Tibial nerve (tissue), 4 donors: ENCODE measurements around the gene YOD1. TPM values are rescaled to one million over a fixed set of nuclear protein-coding genes. Genes with fewer than 3 reads are reported as not detected.
A peak's percentile ranks its signal among the peaks of the same experiment; 100 is the strongest.

Source experiments
- DNase-seq, 2 donors: peaks; one replicate each; pipeline ENCODE4 v3.0.0-alpha.2; 2019; ENCODE audit warnings: low spot score in 2 of 2
- H3K27ac ChIP-seq, 4 donors: fragments of 200-600 bp; sonication (generic) in 3 of 4; one replicate each; pipeline ENCODE4 v1.5.1; 2017 to 2019; ENCODE audit warnings: mild to moderate bottlenecking in 1 of 4
- H3K27me3 ChIP-seq, 2 donors: fragments of 200-600 bp; sonication (generic) in 1 of 2; one replicate each; pipeline versions ENCODE4 v1.5.1 to v1.6.0; 2017 to 2019
- H3K36me3 ChIP-seq, 3 donors: fragments of 200-600 bp; sonication (generic); one replicate each; pipeline ENCODE4 v1.5.1; 2018 to 2019
- H3K4me1 ChIP-seq, 4 donors: fragments of 200-600 bp; sonication (generic) in 3 of 4; one replicate each; pipeline ENCODE4 v1.5.1; 2017 to 2019
- H3K4me3 ChIP-seq, 4 donors: fragments of 200-600 bp; sonication (generic) in 3 of 4; one replicate each; pipeline ENCODE4 v1.5.1; 2017 to 2019; ENCODE audit warnings: mild to moderate bottlenecking in 1 of 4, moderate library complexity in 1 of 4
- H3K9me3 ChIP-seq, 4 donors: fragments of 200-600 bp; sonication (generic) in 3 of 4; one replicate each; pipeline ENCODE4 v1.5.1; 2017 to 2019
- EP300 ChIP-seq, 2 donors: sonication (generic); formaldehyde crosslinking; IDR thresholded peaks; one replicate each; pipeline ENCODE4 v1.6.1; 2017; ENCODE audit warnings: antibody characterized with exemption in 2 of 2, mild to moderate bottlenecking in 1 of 2
- POLR2A ChIP-seq, 2 donors: fragments of 450-650 bp; IDR thresholded peaks; one replicate each; pipeline ENCODE4 v1.6.1; 2017; ENCODE audit warnings: antibody characterized with exemption in 2 of 2, mild to moderate bottlenecking in 2 of 2, moderate library complexity in 2 of 2
- WGBS, 2 donors: methylation state at CpG; one replicate each; pipeline ENCODE4 v1.1.5; 2018; 5-methylcytosine and 5-hydroxymethylcytosine counted together
- total RNA-seq, 4 donors: library from RNA; depleted of rRNA; stranded (reverse); fragments of >200 nt; gene quantifications; one replicate each; pipeline ENCODE4 v1.1.0, GENCODE V29; 2016
- TF ChIP-seq, protein P1 (sequence below), 5 experiments: fragments of 200-600 bp in 3 of 5; fragments of 450-650 bp in 2 of 5; sonication (generic) in 3 of 5; IDR thresholded peaks; one replicate each; pipeline ENCODE4 v1.5.1; 2016 to 2019; ENCODE audit warnings: antibody characterized with exemption in 5 of 5, mild to moderate bottlenecking in 3 of 5, moderate library complexity in 2 of 5

YOD1 gene
- total RNA-seq, 4 donors from 2014 or later, result 6.9 to 11.8 (median 10.7) TPM

DNA sequence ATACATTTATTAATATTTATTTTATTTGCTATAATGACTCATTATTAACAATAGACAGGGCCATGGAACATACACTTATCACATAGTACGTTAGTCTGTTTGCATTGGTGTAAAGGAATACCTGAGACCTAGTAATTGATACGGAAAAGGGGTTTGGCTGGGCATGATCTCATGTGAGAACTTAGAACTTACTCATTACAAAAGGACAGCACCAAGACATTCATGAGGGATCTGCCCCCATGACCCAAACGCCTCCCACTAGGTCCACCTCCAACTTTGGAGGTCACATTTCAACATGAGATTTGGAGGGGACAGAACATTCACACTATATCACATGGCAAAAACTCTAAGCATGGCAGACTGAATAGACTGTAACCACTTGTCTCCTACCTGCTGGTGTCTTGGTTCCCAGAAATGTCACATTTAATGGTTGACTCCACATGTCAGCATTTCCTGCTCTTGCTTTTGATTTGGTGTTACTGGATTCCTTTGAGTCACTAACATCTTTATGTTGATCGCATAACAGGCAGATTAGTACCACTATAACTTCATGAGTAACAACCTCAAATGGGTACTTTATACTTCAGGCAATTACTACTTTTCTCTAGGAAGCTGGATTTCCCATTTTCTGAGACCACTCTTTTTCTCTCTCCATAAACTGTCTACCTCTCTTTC, 15.0 kb downstream of the YOD1 start:
- Histone ChIP-seq H3K9me3 (no peaks in the 10 kb centered on the region), H3K4me1 (peaks cover 0 to 13% (median 0%) of the 10 kb centered on the region in 4 donors), H3K27ac (no peak overlapping the region), H3K27me3 (peaks cover 0 to 5% of the 10 kb centered on the region in 2 donors), H3K36me3 (no peaks in the 10 kb centered on the region), H3K4me3 (no peak overlapping the region)
- WGBS, 2 donors, result 78 to 85% methylated on average over 4 of the region's 4 CpGs
- no peak for DNase-seq
- TF ChIP-seq POLR2A (IDR thresholded peaks at IDR 0.05), result no peak
- TF ChIP-seq, protein P1, sequence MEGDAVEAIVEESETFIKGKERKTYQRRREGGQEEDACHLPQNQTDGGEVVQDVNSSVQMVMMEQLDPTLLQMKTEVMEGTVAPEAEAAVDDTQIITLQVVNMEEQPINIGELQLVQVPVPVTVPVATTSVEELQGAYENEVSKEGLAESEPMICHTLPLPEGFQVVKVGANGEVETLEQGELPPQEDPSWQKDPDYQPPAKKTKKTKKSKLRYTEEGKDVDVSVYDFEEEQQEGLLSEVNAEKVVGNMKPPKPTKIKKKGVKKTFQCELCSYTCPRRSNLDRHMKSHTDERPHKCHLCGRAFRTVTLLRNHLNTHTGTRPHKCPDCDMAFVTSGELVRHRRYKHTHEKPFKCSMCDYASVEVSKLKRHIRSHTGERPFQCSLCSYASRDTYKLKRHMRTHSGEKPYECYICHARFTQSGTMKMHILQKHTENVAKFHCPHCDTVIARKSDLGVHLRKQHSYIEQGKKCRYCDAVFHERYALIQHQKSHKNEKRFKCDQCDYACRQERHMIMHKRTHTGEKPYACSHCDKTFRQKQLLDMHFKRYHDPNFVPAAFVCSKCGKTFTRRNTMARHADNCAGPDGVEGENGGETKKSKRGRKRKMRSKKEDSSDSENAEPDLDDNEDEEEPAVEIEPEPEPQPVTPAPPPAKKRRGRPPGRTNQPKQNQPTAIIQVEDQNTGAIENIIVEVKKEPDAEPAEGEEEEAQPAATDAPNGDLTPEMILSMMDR (IDR thresholded peaks at IDR 0.05), result no peak
- no peak for TF ChIP-seq EP300 (IDR thresholded peaks at IDR 0.05)

DNA sequence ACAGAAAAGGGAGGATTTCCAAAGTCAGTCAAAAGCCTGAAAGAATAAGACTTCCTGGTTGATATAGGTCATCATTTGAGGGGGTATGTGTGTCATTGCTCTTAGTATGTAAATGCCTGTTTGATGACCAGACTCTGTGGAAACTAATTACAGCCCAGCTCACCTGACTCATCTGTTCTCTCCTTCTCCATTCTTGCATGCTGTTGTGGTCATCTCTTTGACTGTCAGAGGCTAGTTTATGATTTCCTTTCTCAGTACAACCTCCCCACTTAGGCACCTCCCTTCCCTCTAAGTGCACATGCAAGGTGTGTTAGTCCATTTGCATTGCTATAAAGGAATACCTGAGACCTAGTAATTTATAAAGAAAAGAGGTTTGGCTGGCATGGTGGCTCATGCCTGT, 16.0 kb downstream of the YOD1 start:
- no peak for TF ChIP-seq EP300 (IDR thresholded peaks at IDR 0.05)
- no peak for TF ChIP-seq POLR2A (IDR thresholded peaks at IDR 0.05)
- TF ChIP-seq, protein P1 (IDR thresholded peaks at IDR 0.05), result no peak
- DNase-seq, result no peak
- Histone ChIP-seq H3K4me1 (peaks cover 0 to 5% (median 0%) of the 10 kb centered on the region in 4 donors), H3K27me3 (peaks cover 0 to 5% of the 10 kb centered on the region in 2 donors), H3K36me3 (no peaks in the 10 kb centered on the region), H3K27ac (no peak overlapping the region), H3K4me3 (no peak overlapping the region), H3K9me3 (no peaks in the 10 kb centered on the region)

DNA sequence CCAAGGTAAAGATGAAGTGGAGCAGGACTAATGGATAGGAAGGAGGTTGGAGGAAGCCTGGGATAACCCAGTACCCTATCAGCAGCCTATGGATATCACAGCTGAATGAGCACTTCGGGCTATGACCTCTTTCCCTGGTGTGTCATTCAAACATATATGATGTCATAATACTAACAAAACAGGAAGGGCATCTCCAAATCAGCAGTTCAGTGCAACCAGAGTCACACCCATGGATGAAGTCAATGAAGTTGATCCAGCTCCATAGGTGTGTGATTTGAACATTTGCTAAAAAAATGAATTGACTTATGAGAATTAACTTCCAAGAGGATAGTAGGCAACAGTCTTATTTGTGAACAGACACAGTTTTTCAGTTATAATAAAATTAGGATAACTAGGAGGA, 16.8 kb downstream of the YOD1 start:
- TF ChIP-seq POLR2A (IDR thresholded peaks at IDR 0.05), result no peak
- TF ChIP-seq EP300 (IDR thresholded peaks at IDR 0.05), result no peak
- H3K4me1 ChIP-seq, result no peaks in the 10 kb centered on the region
- H3K36me3 ChIP-seq, result no peaks in the 10 kb centered on the region
- no peaks in the 10 kb centered on the region for H3K9me3 ChIP-seq
- peaks cover 0 to 5% of the 10 kb centered on the region in 2 donors for H3K27me3 ChIP-seq
- DNase-seq, result no peak
- 46 to 79% methylated on average over 1 of the region's 1 CpG for WGBS, 2 donors
- H3K27ac ChIP-seq, result no peak overlapping the region
- H3K4me3 ChIP-seq, result no peak overlapping the region

DNA sequence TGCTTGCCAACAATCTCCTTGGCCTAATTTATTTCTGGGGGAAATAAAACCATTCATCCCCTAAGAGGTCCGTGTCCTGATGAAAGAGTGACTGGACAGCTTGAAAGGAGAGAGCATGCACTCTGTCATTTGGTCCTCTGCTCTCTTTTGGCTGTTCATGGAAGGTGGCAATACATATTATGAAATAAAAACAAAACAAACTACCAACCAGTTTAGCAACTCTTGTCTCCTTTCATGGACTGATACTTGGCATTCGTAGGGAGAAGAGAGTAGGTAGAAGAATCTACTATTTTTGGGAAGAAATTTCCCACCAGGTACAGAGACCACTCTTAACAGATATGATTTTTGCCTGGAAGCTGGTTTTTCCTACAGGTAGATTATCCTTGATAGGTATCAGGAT, 17.7 kb downstream of the YOD1 start:
- Histone ChIP-seq H3K27ac (no peak overlapping the region), H3K4me3 (no peak overlapping the region), H3K27me3 (peaks cover 0 to 5% of the 10 kb centered on the region in 2 donors), H3K9me3 (no peaks in the 10 kb centered on the region), H3K36me3 (no peaks in the 10 kb centered on the region), H3K4me1 (no peaks in the 10 kb centered on the region)
- 64 to 70% methylated on average over 2 of the region's 2 CpGs for WGBS, 2 donors
- no peak for DNase-seq
- TF ChIP-seq EP300 (IDR thresholded peaks at IDR 0.05) (no peak), POLR2A (IDR thresholded peaks at IDR 0.05) (no peak)
- TF ChIP-seq, protein P1 (IDR thresholded peaks at IDR 0.05), result no peak

DNA sequence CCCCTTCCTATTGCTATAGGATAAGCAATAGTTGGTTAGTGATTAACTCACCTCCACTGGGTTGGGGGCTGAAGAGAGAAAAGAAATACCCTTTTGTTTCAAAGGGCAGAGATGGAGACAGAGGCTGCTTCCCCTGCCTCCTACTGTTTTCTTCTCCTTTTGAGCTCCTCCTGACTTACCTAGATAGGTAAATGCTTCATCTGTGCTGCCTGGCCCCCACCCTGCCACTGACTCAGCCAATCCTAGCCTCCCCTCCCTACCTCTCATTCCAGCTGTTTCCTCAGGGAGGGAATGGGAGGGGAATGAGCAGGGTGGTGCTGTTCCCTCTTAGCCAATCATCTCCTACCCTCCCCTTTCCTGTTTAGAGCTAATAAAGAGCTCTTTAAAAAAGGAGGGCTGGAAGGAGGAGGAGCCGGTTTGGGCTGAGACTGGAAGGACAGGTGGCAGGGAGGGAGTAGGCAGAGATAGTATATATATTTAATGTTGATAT, 18.4 kb downstream of the YOD1 start, which contains the start of gene C1orf116:
Gene C1orf116 (minus strand): TSS at position 229 of the 490 bp plus-strand sequence. CDS start 5,158 bp downstream, outside the sequence.
- TF ChIP-seq POLR2A (IDR thresholded peaks at IDR 0.05), result no peak
- no peak for TF ChIP-seq EP300 (IDR thresholded peaks at IDR 0.05)
- TF ChIP-seq, protein P1 (IDR thresholded peaks at IDR 0.05), result no peak
- Histone ChIP-seq H3K4me3 (peak within 1 kb of the TSS in 1 of 4 donors; percentile 3), H3K4me1 (no peaks in the 10 kb centered on the region), H3K36me3 (no peaks in the 10 kb centered on the region), H3K27ac (peak within 1 kb of the TSS in 1 of 4 donors; percentile 58), H3K9me3 (no peaks in the 10 kb centered on the region), H3K27me3 (peaks cover 0 to 5% of the 10 kb centered on the region in 2 donors)
- DNase-seq, result no peak
- 4 to 7% methylated on average over 1 of the region's 1 CpG for WGBS, 2 donors
